Hepatocyte (in vitro differentiated cells): ENCODE measurements around the gene UCK2.

Experiments
- EZH2 ChIP-seq: fragments of 200-600 bp; sonication (generic); IDR thresholded peaks from 2 replicates; pipeline ENCODE4 v1.6.1; 2016; ENCODE audit warnings: antibody characterized with exemption, mild to moderate bottlenecking, borderline replicate concordance
- EZH2phosphoT487 ChIP-seq: fragments of 200-600 bp; sonication (generic); IDR thresholded peaks from one replicate; pipeline ENCODE4 v1.6.1; 2018; ENCODE audit warnings: antibody characterized with exemption, mild to moderate bottlenecking, low read depth, moderate library complexity; ENCODE audit not compliant: unreplicated experiment, severe bottlenecking
- TF ChIP-seq, protein P1 (sequence below): fragments of 200-600 bp; sonication (generic); IDR thresholded peaks from 2 replicates; pipeline ENCODE4 v1.5.1; 2016; ENCODE audit warnings: antibody characterized with exemption, mild to moderate bottlenecking; ENCODE audit not compliant: poor library complexity

DNA sequence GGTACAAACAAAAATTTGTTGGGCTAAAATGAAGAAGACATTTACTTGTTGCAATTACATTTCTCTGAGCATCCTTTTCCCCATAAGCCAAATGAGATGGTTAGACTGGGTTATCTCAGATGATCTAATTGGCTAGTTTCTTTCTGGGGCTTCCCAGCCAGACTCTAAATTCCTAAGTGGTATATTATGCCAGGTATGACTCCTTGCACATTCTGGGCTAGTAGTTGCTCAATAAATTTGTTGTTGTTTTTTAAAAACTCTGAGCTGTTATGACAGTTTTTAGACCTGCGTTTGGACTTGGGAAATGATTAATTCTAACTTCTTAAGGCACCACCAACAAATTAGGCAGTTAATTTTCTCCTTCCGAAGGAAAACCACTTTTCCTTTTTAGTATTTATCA lies 66.1 kb downstream of the UCK2 start:
- TF ChIP-seq, protein P1, sequence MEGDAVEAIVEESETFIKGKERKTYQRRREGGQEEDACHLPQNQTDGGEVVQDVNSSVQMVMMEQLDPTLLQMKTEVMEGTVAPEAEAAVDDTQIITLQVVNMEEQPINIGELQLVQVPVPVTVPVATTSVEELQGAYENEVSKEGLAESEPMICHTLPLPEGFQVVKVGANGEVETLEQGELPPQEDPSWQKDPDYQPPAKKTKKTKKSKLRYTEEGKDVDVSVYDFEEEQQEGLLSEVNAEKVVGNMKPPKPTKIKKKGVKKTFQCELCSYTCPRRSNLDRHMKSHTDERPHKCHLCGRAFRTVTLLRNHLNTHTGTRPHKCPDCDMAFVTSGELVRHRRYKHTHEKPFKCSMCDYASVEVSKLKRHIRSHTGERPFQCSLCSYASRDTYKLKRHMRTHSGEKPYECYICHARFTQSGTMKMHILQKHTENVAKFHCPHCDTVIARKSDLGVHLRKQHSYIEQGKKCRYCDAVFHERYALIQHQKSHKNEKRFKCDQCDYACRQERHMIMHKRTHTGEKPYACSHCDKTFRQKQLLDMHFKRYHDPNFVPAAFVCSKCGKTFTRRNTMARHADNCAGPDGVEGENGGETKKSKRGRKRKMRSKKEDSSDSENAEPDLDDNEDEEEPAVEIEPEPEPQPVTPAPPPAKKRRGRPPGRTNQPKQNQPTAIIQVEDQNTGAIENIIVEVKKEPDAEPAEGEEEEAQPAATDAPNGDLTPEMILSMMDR: no peak
- no peak for TF ChIP-seq EZH2phosphoT487
- no peak for TF ChIP-seq EZH2
